ENCODE data around the gene DCAF11.

The DCAF11 gene

DNA sequence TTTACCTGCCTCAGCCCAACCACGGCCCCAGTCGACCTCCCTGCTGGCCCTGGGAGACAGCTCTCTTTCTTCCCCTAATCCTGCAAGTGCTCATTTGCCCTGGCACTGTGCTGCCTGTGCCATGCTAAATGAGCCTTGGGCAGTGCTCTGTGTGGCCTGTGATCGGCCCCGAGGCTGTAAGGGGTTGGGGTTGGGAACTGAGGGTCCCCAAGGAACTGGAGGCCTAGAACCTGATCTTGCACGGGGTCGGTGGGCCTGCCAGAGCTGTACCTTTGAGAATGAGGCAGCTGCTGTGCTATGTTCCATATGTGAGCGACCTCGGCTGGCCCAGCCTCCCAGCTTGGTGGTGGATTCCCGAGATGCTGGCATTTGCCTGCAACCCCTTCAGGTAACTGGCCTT is 35.5 kb downstream of the DCAF11 start:
- in situ Hi-C loops (cut with MboI; ENCODE audit: low sequenced_read_pairs, unreplicated experiment) = no loop called here
- no peak for TF ChIP-seq CTCF (IDR thresholded peaks at IDR 0.05; ENCODE audit: borderline replicate concordance, control extremely low read depth, extremely low read depth, insufficient read depth, missing control alignments)
- no peak for DNase-seq (ENCODE audit: low spot score)

GRCh38 chr14:24150567-24150966 is 36.0 kb downstream of the DCAF11 start:
- in situ Hi-C loops (cut with MboI; ENCODE audit: low sequenced_read_pairs, unreplicated experiment) = no loop called here
- no peak for DNase-seq (ENCODE audit: low spot score)

DNA sequence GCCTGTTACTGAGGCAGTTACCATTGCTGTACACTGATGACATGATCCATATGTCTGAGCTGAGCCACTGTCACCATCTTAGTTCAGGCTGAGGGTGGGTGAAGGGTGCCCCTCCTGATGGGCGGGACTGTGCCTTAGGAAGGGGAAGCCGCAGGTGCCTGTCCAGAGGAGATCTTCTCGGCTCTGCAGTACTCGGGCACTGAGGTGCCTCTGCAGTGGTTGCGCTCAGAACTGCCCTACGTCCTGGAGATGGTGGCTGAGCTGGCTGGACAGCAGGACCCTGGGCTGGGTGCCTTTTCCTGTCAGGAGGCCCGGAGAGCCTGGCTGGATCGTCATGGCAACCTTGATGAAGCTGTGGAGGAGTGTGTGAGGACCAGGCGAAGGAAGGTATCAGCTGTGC is 36.4 kb downstream of the DCAF11 start:
- in situ Hi-C loops (cut with MboI; ENCODE audit: low sequenced_read_pairs, unreplicated experiment) = no loop called here
- TF ChIP-seq CTCF (IDR thresholded peaks at IDR 0.05; ENCODE audit: borderline replicate concordance, control extremely low read depth, extremely low read depth, insufficient read depth, missing control alignments) = no peak
- no peak for DNase-seq (ENCODE audit: low spot score)

More at GRCh38 chr14:24150567-24150966, 36.0 kb downstream of the DCAF11 start:
- TF ChIP-seq CTCF (IDR thresholded peaks at IDR 0.05; ENCODE audit: borderline replicate concordance, control extremely low read depth, extremely low read depth, insufficient read depth, missing control alignments) = no peak

- in situ Hi-C loops (cut with MboI; ENCODE audit: low sequenced_read_pairs, unreplicated experiment) = no loop called here
- TF ChIP-seq CTCF (IDR thresholded peaks at IDR 0.05; ENCODE audit: borderline replicate concordance, control extremely low read depth, extremely low read depth, insufficient read depth, missing control alignments) = no peak
- DNase-seq (ENCODE audit: low spot score) = no peak
Observed at GRCh38 chr14:24151404-24152080, 37.0 kb downstream of the DCAF11 start.

DNA sequence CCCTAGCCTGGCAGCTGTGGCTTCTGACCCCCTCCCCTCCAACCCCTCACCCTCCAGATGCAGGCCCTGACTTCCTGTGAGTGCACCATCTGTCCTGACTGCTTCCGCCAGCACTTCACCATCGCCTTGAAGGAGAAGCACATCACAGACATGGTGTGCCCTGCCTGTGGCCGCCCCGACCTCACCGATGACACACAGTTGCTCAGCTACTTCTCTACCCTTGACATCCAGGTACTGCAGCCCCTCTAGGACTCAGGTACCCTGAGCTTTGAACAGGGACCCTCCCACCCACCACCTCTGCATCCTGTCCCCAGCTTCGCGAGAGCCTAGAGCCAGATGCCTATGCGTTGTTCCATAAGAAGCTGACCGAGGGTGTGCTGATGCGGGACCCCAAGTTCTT is 40.5 kb downstream of the DCAF11 start:
- TF ChIP-seq CTCF (IDR thresholded peaks at IDR 0.05; ENCODE audit: borderline replicate concordance, control extremely low read depth, extremely low read depth, insufficient read depth, missing control alignments) = no peak
- in situ Hi-C loops (cut with MboI; ENCODE audit: low sequenced_read_pairs, unreplicated experiment) = no loop called here

DNA sequence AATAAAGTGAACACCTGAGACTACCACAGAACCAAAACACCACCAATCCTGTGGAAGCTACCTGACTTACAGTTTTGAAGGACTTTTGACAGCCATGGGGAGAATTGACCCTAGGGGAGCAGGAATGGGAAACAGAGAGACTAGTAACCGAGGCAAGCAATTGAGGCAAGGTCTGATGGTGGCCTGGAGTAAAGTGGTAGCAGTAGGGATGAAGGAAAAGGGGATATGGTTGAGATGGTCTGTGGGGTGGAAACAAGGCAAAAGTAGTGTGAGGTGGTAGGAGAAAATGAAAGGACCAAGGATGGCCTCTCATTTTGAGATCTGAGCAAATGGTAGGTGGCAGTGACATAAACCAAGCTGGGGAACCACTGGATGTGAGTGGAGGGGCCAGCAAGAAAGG is 42.3 kb downstream of the DCAF11 start:
- in situ Hi-C loops (cut with MboI; ENCODE audit: low sequenced_read_pairs, unreplicated experiment) = no loop called here
- no peak for DNase-seq (ENCODE audit: low spot score)

More for the DNA sequence above, 40.5 kb downstream of the DCAF11 start:
- DNase-seq (ENCODE audit: low spot score) = no peak

More for the DNA sequence above, 42.3 kb downstream of the DCAF11 start:
- no peak for TF ChIP-seq CTCF (IDR thresholded peaks at IDR 0.05; ENCODE audit: borderline replicate concordance, control extremely low read depth, extremely low read depth, insufficient read depth, missing control alignments)

Measured in GM13976 (cell line).